Activated naive CD4-positive, alpha-beta T cell treated with anti-CD3 and anti-CD28 coated beads for 36 hours (primary cell): ENCODE measurements around the gene ZBTB7B. TPM values are rescaled to one million over a fixed set of nuclear protein-coding genes. Genes with fewer than 3 reads are reported as not detected.
"Not testable (repeated sequence)": the region's sequence is repeated elsewhere in the genome, so short reads cannot be mapped to it uniquely, and the experiment has no call there.

Source experiments
- CTCF ChIA-PET: fragments of 350-600 bp; sonication (Branson Sonifier 250); formaldehyde crosslinking; loops from one replicate; lab custom pipeline; 2021; ENCODE audit warnings: antibody characterized with exemption; lab: Charles Lee
- DNase-seq: peaks from one replicate; pipeline ENCODE4 v3.0.0-alpha.2; 2020
- H3K27ac Mint-ChIP-seq: one replicate; pipeline ENCODE4 v1.8.0; 2021; ENCODE audit warnings: mild to moderate bottlenecking, mixed read lengths
- H3K27me3 Mint-ChIP-seq: one replicate; pipeline ENCODE4 v1.8.0; 2021; ENCODE audit warnings: low read depth, mixed read lengths
- H3K36me3 Mint-ChIP-seq: one replicate; pipeline ENCODE4 v1.8.0; 2021; ENCODE audit warnings: low read depth, mixed read lengths
- H3K4me1 Mint-ChIP-seq: one replicate; pipeline ENCODE4 v1.8.0; 2021; ENCODE audit warnings: low read depth, mixed read lengths
- H3K4me3 Mint-ChIP-seq: one replicate; pipeline ENCODE4 v1.8.0; 2021; ENCODE audit warnings: mild to moderate bottlenecking, moderate library complexity, mixed read lengths
- H3K9me3 Mint-ChIP-seq: one replicate; pipeline ENCODE4 v1.8.0; 2021; ENCODE audit warnings: mixed read lengths
- intact Hi-C: fragments of 100-400 bp; cut with micrococcal nuclease; formaldehyde crosslinking; loops from one replicate; pipeline ENCODE4 v1.15.1; 2023
- total RNA-seq, 2 experiments: library from RNA; stranded (reverse); gene quantifications; one replicate each; pipeline ENCODE4 v1.2.3, GENCODE V29; 2021

The ZBTB7B gene
- total RNA-seq, 2 experiments from 2014 or later: 90.6 to 101 TPM

GRCh38 chr1:154977762-154978161, 24.8 kb upstream of the ZBTB7B start:
- H3K27ac Mint-ChIP-seq, H3K27me3 Mint-ChIP-seq, intact Hi-C loops, H3K9me3 Mint-ChIP-seq, DNase-seq, H3K4me3 Mint-ChIP-seq: not testable (repeated sequence)
- H3K4me1 Mint-ChIP-seq: peaks cover 22% of the 10 kb centered on the region
- peaks cover 28% of the 10 kb centered on the region for H3K36me3 Mint-ChIP-seq
- CTCF ChIA-PET: interaction anchor here (1.5 kb wide), 1 partner anchor 20 kb away, joined by 3 read pairs; no protein-coding TSS in a partner anchor

- no peak overlapping the region for H3K27ac Mint-ChIP-seq
- peaks cover 18% of the 10 kb centered on the region for H3K4me1 Mint-ChIP-seq
- H3K9me3 Mint-ChIP-seq: no peaks in the 10 kb centered on the region
- CTCF ChIA-PET: interaction anchor here (0.6 to 1.5 kb wide), 3 partner anchors 19 to 141 kb away, joined by 3 read pairs; partner anchors contain the start of gene PBXIP1
- no peak overlapping the region for H3K4me3 Mint-ChIP-seq
- no peaks in the 10 kb centered on the region for H3K27me3 Mint-ChIP-seq
- intact Hi-C loops: no loop called here
- peaks cover 28% of the 10 kb centered on the region for H3K36me3 Mint-ChIP-seq
- no peak for DNase-seq
These were observed 24.2 kb upstream of the ZBTB7B start for GRCh38 chr1:154978360-154978759.

GRCh38 chr1:154982341-154982740, 20.3 kb upstream of the ZBTB7B start:
- CTCF ChIA-PET: interaction anchor here (0.7 to 4.1 kb wide), 7 partner anchors 11 to 77 kb away, joined by 3 to 30 read pairs (median 4); partner anchors contain the start of genes PBXIP1 and PYGO2
- no peak for DNase-seq
- H3K4me1 Mint-ChIP-seq: peaks cover 31% of the 10 kb centered on the region
- H3K4me3 Mint-ChIP-seq: no peak overlapping the region
- H3K9me3 Mint-ChIP-seq: no peaks in the 10 kb centered on the region
- peaks cover 23% of the 10 kb centered on the region for H3K36me3 Mint-ChIP-seq
- H3K27ac Mint-ChIP-seq: no peak overlapping the region
- intact Hi-C loops: no loop called here
- no peaks in the 10 kb centered on the region for H3K27me3 Mint-ChIP-seq

- Mint-ChIP-seq H3K4me3 (no peak within 1 kb of the TSS), H3K27ac (no peak within 1 kb of the TSS), H3K9me3 (no peaks in the 10 kb centered on the region), H3K36me3 (peaks cover 18% of the 10 kb centered on the region), H3K4me1 (peaks cover 30% of the 10 kb centered on the region), H3K27me3 (no peaks in the 10 kb centered on the region)
- intact Hi-C loops: loop anchor here (1.0 kb wide), 4 partner anchors 9 to 34 kb away; partner anchors contain the start of gene CKS1B
- peak; percentile 99 for DNase-seq
- CTCF ChIA-PET: interaction anchor here (0.7 to 4.1 kb wide), 11 partner anchors 11 to 77 kb away, joined by 3 to 30 read pairs (median 4); partner anchors contain the start of genes ADAM15, PBXIP1 and PYGO2
These were observed 19.5 kb upstream of the ZBTB7B start, which contains the start of gene FLAD1 for GRCh38 chr1:154982897-154983648. Gene FLAD1, plus strand, starts transcription at chr1:154983344. Its CDS starts 351 bp downstream, at chr1:154983695.

- H3K4me1 Mint-ChIP-seq: peaks cover 35% of the 10 kb centered on the region
- no peak for DNase-seq
- no peak overlapping the region for H3K4me3 Mint-ChIP-seq
- CTCF ChIA-PET: interaction anchor here (0.9 to 4.1 kb wide), 8 partner anchors 12 to 76 kb away, joined by 4 to 30 read pairs (median 6); partner anchors contain the start of gene ADAM15
- H3K27me3 Mint-ChIP-seq: no peaks in the 10 kb centered on the region
- no peaks in the 10 kb centered on the region for H3K9me3 Mint-ChIP-seq
- intact Hi-C loops: loop anchor here (1.0 kb wide), 4 partner anchors 10 to 33 kb away; partner anchors contain the start of gene CKS1B
- peaks cover 19% of the 10 kb centered on the region for H3K36me3 Mint-ChIP-seq
- H3K27ac Mint-ChIP-seq: no peak overlapping the region
These were observed 18.7 kb upstream of the ZBTB7B start for GRCh38 chr1:154983776-154984466.

GRCh38 chr1:154986736-154987135, 15.9 kb upstream of the ZBTB7B start:
- Mint-ChIP-seq H3K36me3 (peaks cover 14% of the 10 kb centered on the region), H3K4me1 (peaks cover 28% of the 10 kb centered on the region)
- H3K27me3 Mint-ChIP-seq, H3K27ac Mint-ChIP-seq, H3K9me3 Mint-ChIP-seq, intact Hi-C loops, DNase-seq, H3K4me3 Mint-ChIP-seq: not testable (repeated sequence)
- CTCF ChIA-PET: interaction anchor here (0.6 to 1.4 kb wide), 4 partner anchors 16 to 365 kb away, joined by 3 to 4 read pairs (median 4); partner anchors contain the start of gene SHC1

- H3K4me1 Mint-ChIP-seq: peaks cover 25% of the 10 kb centered on the region
- H3K4me3 Mint-ChIP-seq: no peak overlapping the region
- peaks cover 13% of the 10 kb centered on the region for H3K36me3 Mint-ChIP-seq
- CTCF ChIA-PET: interaction anchor here (0.6 to 1.9 kb wide), 4 partner anchors 11 to 366 kb away, joined by 3 to 24 read pairs (median 6); no protein-coding TSS in a partner anchor
- DNase-seq: no peak
- no peak overlapping the region for H3K27ac Mint-ChIP-seq
- H3K27me3 Mint-ChIP-seq: no peaks in the 10 kb centered on the region
- H3K9me3 Mint-ChIP-seq: no peaks in the 10 kb centered on the region
- intact Hi-C loops: no loop called here
These were observed 15.3 kb upstream of the ZBTB7B start for GRCh38 chr1:154987326-154987725.

- CTCF ChIA-PET: interaction anchor here (0.7 to 1.9 kb wide), 5 partner anchors 11 to 31 kb away, joined by 3 to 24 read pairs (median 4); no protein-coding TSS in a partner anchor
- no peak overlapping the region for H3K27ac Mint-ChIP-seq
- intact Hi-C loops: no loop called here
These were observed 14.3 kb upstream of the ZBTB7B start for GRCh38 chr1:154988058-154988954.

GRCh38 chr1:154989195-154989860, 13.3 kb upstream of the ZBTB7B start:
- Mint-ChIP-seq H3K4me3 (no peak overlapping the region), H3K4me1 (peaks cover 20% of the 10 kb centered on the region), H3K36me3 (peaks cover 12% of the 10 kb centered on the region), H3K27ac (no peak overlapping the region), H3K9me3 (no peaks in the 10 kb centered on the region), H3K27me3 (no peaks in the 10 kb centered on the region)
- no peak for DNase-seq
- intact Hi-C loops: no loop called here
- CTCF ChIA-PET: interaction anchor here (0.6 to 1.9 kb wide), 4 partner anchors 9 to 79 kb away, joined by 3 to 24 read pairs (median 5); no protein-coding TSS in a partner anchor

More at GRCh38 chr1:154988058-154988954, 14.3 kb upstream of the ZBTB7B start:
- peak; percentile 20 for DNase-seq
- Mint-ChIP-seq H3K27me3 (no peaks in the 10 kb centered on the region), H3K36me3 (peaks cover 12% of the 10 kb centered on the region), H3K4me3 (no peak overlapping the region), H3K4me1 (peaks cover 23% of the 10 kb centered on the region), H3K9me3 (no peaks in the 10 kb centered on the region)

GRCh38 chr1:154990276-154990675, 12.3 kb upstream of the ZBTB7B start:
- Mint-ChIP-seq H3K9me3 (no peaks in the 10 kb centered on the region), H3K36me3 (peaks cover 12% of the 10 kb centered on the region), H3K27ac (no peak overlapping the region), H3K4me1 (peaks cover 14% of the 10 kb centered on the region), H3K4me3 (no peak overlapping the region), H3K27me3 (no peaks in the 10 kb centered on the region)
- CTCF ChIA-PET: interaction anchor here (1.2 kb wide), 1 partner anchor 9 kb away, joined by 6 read pairs; no protein-coding TSS in a partner anchor
- intact Hi-C loops: no loop called here
- no peak for DNase-seq
